Stimulated activated CD4-positive, alpha-beta T cell treated with anti-CD3 and anti-CD28 coated beads, Interleukin-12 subunit alpha, Interleukin-12 subunit beta, amount 100 ng/mL, for 48 hours (primary cell): ENCODE results near the gene LIPN.

Source experiments
- DNase-seq, 3 donors: peaks; one replicate each; pipeline ENCODE4 v3.0.0-alpha.2; 2020; ENCODE audit warnings: low read depth in 2 of 3, low spot score in 1 of 3

The LIPN gene

DNA sequence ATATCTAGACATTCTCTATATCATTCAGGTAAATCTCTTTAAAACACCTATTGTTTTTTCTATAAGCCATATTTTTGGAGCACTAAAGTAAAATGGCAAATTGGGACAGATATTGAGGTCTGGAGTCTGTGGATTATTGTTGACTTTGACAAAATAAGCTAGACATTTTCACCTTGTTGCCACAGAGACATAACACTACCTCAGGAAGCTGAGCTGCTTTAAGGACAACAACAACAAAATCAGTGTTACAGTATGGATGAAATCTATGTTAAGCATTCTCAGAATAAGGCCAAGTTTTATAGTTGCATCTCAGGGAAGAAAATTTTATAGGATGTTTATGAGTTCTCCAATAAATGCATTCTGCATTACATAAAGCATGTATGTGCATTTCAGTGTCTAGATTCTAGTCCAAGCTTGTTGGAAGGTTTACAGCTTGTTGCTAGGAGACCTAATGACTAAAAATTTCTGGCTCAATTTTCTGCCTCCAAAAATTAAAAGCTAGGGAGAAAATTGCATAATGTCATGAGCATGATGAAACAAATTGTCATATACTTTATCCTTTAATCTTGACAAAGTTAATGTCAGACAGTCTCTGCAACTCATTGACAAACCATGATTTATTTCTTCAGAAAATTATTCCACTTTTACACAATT is 61.1 kb downstream of the LIPN start:
- no peak for DNase-seq

DNA sequence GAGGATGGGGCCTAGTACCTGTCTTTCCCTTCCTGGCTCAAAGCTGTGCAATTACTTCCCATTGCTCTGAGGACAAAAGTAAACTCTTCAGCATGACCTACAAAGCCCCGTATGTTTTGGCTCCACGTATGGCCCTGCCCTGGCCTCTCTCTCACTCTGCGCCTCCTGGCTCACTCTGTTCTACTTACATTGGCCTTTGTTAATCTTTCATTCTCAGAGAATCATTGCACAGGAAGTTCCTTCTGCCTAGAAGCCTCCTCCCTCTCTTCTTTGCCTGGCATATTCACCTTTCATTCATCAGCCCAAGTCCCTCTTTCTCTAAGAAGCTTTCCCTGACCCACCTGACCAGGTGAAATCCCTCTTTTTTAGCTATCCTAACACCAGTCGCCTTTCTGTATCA is 66.6 kb downstream of the LIPN start:
- no peak for DNase-seq

DNA sequence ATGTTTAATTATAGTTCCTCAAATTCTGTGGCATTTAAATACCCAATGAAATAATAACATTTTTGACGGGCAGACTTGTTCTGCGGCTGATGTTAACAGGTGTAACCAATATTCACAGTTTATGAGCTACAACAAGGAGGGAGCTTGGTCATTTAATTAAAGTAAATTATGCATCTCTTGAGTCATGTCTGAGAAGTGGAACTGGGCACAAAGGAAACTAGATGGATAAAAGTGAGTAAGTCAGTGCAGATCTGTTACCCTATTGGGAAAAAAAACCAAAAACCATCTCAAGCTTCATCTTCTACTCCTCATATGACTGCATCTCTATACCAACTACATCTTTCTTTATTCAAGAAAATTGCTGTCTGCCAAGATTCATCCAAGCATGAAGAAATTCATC is 67.9 kb downstream of the LIPN start:
- DNase-seq: no peak

DNA sequence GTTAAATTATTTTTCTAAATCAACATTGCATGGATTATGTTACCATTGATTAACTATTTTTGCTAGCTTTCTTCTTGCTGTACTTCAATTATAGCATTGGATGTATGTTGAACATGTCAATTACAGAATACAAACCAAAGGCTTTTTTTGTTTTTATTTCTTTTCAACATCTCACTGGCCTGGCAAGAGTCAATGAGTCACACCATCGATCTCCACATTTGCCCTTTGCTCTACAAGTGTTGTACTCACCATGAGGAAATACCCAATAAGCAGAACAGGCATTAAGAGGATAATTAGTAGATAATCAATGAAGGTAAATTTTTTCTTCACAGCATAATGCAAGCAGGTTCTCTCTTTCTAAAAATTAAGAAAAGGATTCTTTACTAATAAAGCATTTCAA is 68.5 kb downstream of the LIPN start:
- no peak for DNase-seq
